Peyer's patch (tissue), 4 donors: ENCODE measurements around the gene PDE5A.

Experiments
- POLR2A ChIP-seq, 2 donors: fragments of 450-650 bp; IDR thresholded peaks; one replicate each; pipeline ENCODE4 v1.5.1; 2017; ENCODE audit warnings: antibody characterized with exemption in 2 of 2, mild to moderate bottlenecking in 2 of 2, moderate library complexity in 2 of 2
- TF ChIP-seq, protein P1 (sequence below), 6 experiments: fragments of 450-650 bp in 4 of 6; fragments of 200-600 bp in 2 of 6; sonication (generic) in 1 of 6; IDR thresholded peaks; one replicate each; pipeline ENCODE4 v1.5.1; 2017 to 2019; ENCODE audit warnings: antibody characterized with exemption in 6 of 6, mild to moderate bottlenecking in 3 of 6, moderate library complexity in 1 of 6

DNA sequence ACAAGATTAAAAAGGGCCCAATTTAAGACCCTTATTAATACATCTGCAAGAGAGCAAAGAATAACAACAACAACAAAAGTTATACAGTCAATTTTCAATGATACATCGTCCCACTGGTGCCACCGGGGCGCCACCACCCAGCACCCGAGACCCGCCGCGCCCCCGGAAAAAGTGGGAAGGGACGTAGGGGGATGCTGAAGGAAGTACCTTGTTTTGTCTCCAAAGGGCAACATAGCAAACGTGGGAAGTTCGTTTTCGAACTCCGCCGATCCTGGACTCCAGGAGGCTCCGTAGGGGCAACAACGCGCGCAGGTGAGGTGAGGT is 1.7 kb downstream of the PDE5A start:
- TF ChIP-seq, protein P1, sequence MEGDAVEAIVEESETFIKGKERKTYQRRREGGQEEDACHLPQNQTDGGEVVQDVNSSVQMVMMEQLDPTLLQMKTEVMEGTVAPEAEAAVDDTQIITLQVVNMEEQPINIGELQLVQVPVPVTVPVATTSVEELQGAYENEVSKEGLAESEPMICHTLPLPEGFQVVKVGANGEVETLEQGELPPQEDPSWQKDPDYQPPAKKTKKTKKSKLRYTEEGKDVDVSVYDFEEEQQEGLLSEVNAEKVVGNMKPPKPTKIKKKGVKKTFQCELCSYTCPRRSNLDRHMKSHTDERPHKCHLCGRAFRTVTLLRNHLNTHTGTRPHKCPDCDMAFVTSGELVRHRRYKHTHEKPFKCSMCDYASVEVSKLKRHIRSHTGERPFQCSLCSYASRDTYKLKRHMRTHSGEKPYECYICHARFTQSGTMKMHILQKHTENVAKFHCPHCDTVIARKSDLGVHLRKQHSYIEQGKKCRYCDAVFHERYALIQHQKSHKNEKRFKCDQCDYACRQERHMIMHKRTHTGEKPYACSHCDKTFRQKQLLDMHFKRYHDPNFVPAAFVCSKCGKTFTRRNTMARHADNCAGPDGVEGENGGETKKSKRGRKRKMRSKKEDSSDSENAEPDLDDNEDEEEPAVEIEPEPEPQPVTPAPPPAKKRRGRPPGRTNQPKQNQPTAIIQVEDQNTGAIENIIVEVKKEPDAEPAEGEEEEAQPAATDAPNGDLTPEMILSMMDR (IDR thresholded peaks at IDR 0.05), result no peak
- no peak for TF ChIP-seq POLR2A (IDR thresholded peaks at IDR 0.05)
